ENCODE measurements around the gene NACA. TPM values are rescaled to one million over a fixed set of nuclear protein-coding genes. Genes with fewer than 3 reads are reported as not detected.
A peak's percentile ranks its signal among the peaks of the same experiment; 100 is the strongest.

The NACA gene
- total and polyA plus RNA-seq, 2 of the 13 experiments (the other 11 are each of a cell fraction or from before 2014, with no cell fraction given): 799 to 1,700 TPM

DNA sequence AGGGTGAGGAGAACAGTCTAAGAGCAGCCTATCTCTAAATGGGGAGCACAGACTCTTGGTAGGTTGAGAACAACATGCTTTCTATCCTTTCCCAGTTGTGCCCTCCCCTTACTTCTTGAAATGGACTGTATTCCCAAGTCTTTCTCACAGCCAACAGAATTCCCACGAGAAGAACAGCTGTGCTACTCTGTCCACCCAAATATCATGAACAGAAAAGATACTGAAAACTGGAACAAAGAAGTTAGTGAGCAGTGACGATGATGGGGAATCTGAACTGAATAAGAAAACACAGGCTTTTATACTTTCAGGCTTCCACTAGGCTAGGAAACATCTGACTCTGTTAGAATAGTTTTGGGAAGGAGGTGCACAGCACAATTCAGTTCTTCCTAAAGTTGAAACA lies 3.4 kb downstream of the NACA start (continued):
- TF ChIP-seq MLXIP (CRISPR knock-in tag; IDR thresholded peaks at IDR 0.05; ENCODE audit: borderline replicate concordance): no peak

GRCh38 chr12:56721216-56721615 lies 3.9 kb downstream of the NACA start:
- H3K4me2 ChIP-seq (ENCODE audit: low read depth, low read length): peak overlapping the region; percentile 98
- H3K4me1 ChIP-seq (ENCODE audit: insufficient read depth, low read length): peaks cover 55% of the 10 kb centered on the region
- peaks cover 22 to 49% of the 10 kb centered on the region in 2 experiments for H3K36me3 ChIP-seq (replicated peaks in 1 of 2; ENCODE audit: control insufficient read depth in 1 of 2, insufficient read depth in 2 of 2, low read length in 2 of 2)
- TF ChIP-seq RBFOX2 (IDR thresholded peaks at IDR 0.05; ENCODE audit: low read depth, low read length) (0 out of 2 replicates have a peak, but pooled peaks have one; percentile 35), GTF3A (CRISPR knock-in tag; conservative IDR thresholded peaks at IDR 0.05) (no peak)
- in situ Hi-C loops (cut with HindIII; ENCODE audit: extremely low pct_ligation_motif_present, low pct_unique_long_range_greater_than_20kb): loop anchor here (10.0 kb wide), 1 partner anchor 76 kb away; the partner anchor contains the start of gene ATP5F1B
- H3K27ac ChIP-seq (ENCODE audit: extremely low read length, insufficient read depth, low read length): no peak overlapping the region
- no peak for ATAC-seq
- peaks cover 74% of the 10 kb centered on the region for H3K79me2 ChIP-seq (ENCODE audit: insufficient read depth, low read length)
- H3K27me3 ChIP-seq (ENCODE audit: control insufficient read depth in 1 of 2, insufficient read depth in 2 of 2, low read length in 2 of 2): peaks cover 0 to 6% of the 10 kb centered on the region in 2 experiments; a peak in 1 of 5 replicates
- no peak for FAIRE-seq
- ChIA-PET POLR2A (interaction anchor here (1.2 to 2.7 kb wide), 2 partner anchors 11 to 33 kb away, joined by 3 to 14 read pairs; partner anchors contain the start of gene PTGES3), CTCF (ENCODE audit: low intra/inter-chr PET ratio, low total read pairs) (no interaction called here)
- DNase-seq (ENCODE audit: low spot score): no peak
- no peaks in the 10 kb centered on the region for H3K9me3 ChIP-seq (ENCODE audit: low read length)
- intact Hi-C loops (cut with micrococcal nuclease; ENCODE audit: unreplicated experiment): loop anchor here (10.0 kb wide), 1 partner anchor 76 kb away; the partner anchor contains the start of gene ATP5F1B
- peak overlapping the region; percentile 31 for H3K9ac ChIP-seq (ENCODE audit: insufficient read depth, low read depth, low read length)
- 91% methylated on average over 2 of the region's 2 CpGs for WGBS (ENCODE audit: low lambda C conversion rate)
- H3K4me3 ChIP-seq (replicated peaks in 1 of 3; ENCODE audit: insufficient read depth in 1 of 3, low read depth in 2 of 3, low read length in 3 of 3): no peak overlapping the region
- H4K20me1 ChIP-seq (ENCODE audit: insufficient read depth, low read length): peaks cover 69% of the 10 kb centered on the region
- H2AFZ ChIP-seq (ENCODE audit: low read length): no peak overlapping the region
- BruUV-seq (replicated peaks): no TSS peak
